Measurements from ENCODE around the gene HOXA3. TPM values are rescaled to one million over a fixed set of nuclear protein-coding genes. Genes with fewer than 3 reads are reported as not detected.

HOXA3 gene
- total and polyA plus RNA-seq, 7 donors = 3.9 to 20.8 (median 10.3) TPM

DNA sequence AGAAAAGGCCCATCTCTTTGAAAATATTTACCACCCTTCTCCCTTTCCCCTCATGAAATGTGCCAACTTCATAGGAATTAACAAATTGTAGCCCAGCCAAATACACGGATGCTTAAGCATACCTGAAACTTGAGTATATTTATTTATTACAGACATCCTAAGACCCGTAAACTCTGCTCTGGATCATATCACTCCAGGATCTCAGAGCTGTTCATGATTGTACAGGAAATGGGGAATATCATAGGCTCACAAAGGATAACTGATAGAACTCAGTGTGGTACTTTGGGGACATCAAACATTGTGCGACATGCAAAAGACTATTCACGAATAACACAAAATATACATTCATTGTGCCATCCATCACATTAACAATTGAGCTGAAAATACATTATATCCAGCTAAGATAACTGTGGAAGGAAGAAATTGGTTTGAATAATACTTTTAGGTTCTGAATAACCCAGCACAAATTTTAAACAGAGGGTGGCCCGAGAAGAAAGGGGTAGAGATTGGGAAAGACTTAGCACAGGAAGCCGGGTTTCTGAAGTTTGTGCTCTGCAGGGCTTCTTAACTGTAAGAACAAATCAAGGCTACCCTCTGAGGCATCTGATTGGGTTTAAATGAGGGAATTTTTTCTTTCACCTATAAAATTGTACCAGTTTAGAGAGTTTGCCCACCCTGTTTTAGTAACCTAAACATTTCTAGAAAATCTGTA is 59.0 kb downstream of the HOXA3 start:
- no peak overlapping the region for H3K27ac ChIP-seq
- H3K36me3 ChIP-seq = no peaks in the 10 kb centered on the region
- TF ChIP-seq POLR2AphosphoS5 (IDR thresholded peaks at IDR 0.05) = no peak
- no peak for TF ChIP-seq POLR2A (IDR thresholded peaks at IDR 0.05)
- TF ChIP-seq, protein P1, sequence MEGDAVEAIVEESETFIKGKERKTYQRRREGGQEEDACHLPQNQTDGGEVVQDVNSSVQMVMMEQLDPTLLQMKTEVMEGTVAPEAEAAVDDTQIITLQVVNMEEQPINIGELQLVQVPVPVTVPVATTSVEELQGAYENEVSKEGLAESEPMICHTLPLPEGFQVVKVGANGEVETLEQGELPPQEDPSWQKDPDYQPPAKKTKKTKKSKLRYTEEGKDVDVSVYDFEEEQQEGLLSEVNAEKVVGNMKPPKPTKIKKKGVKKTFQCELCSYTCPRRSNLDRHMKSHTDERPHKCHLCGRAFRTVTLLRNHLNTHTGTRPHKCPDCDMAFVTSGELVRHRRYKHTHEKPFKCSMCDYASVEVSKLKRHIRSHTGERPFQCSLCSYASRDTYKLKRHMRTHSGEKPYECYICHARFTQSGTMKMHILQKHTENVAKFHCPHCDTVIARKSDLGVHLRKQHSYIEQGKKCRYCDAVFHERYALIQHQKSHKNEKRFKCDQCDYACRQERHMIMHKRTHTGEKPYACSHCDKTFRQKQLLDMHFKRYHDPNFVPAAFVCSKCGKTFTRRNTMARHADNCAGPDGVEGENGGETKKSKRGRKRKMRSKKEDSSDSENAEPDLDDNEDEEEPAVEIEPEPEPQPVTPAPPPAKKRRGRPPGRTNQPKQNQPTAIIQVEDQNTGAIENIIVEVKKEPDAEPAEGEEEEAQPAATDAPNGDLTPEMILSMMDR (IDR thresholded peaks at IDR 0.05) = no peak
- TF ChIP-seq EP300 (IDR thresholded peaks at IDR 0.05) = no peak
- no peak for DNase-seq
- peaks cover 0 to 21% (median 18%) of the 10 kb centered on the region in 4 donors for H3K4me1 ChIP-seq
- H3K27me3 ChIP-seq = peaks cover under 1 to 17% (median 8%) of the 10 kb centered on the region in 3 donors
- intact Hi-C loops (cut with DNase I) = loop anchor here (10.0 kb wide), 1 partner anchor 1229 kb away; no protein-coding TSS in a partner anchor
- WGBS, 2 donors = 68 to 85% methylated on average over 6 of the region's 6 CpGs
- H3K4me3 ChIP-seq = no peak overlapping the region
- H3K9me3 ChIP-seq = peaks cover 0 to 4% (median 0%) of the 10 kb centered on the region in 4 donors

DNA sequence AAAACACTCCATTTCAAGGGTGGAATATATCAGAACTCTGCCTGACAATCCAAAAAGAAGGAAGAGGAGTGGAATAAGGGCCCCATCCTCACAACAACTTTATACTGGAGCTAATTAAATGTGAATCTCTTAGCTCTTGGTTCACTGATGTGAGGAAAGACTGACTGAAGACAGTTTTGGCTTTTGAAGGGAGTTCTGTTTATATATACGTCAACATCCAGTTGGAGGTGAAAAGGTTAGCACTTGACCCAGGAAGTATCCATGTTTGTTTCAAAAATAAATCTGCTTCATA is 59.6 kb downstream of the HOXA3 start:
- Histone ChIP-seq H3K27me3 (peaks cover 6 to 22% (median 14%) of the 10 kb centered on the region in 3 donors), H3K27ac (no peak overlapping the region), H3K4me3 (no peak overlapping the region), H3K4me1 (peaks cover 0 to 20% (median 12%) of the 10 kb centered on the region in 4 donors), H3K36me3 (no peaks in the 10 kb centered on the region), H3K9me3 (peaks cover 0 to 4% (median 0%) of the 10 kb centered on the region in 4 donors)
- intact Hi-C loops (cut with DNase I) = loop anchor here (10.0 kb wide), 1 partner anchor 1228 kb away; no protein-coding TSS in a partner anchor
- 80 to 88% methylated on average over 1 of the region's 1 CpG for WGBS, 2 donors
- TF ChIP-seq POLR2AphosphoS5 (IDR thresholded peaks at IDR 0.05) = no peak
- no peak for TF ChIP-seq POLR2A (IDR thresholded peaks at IDR 0.05)
- TF ChIP-seq, protein P1 (IDR thresholded peaks at IDR 0.05) = no peak
- TF ChIP-seq EP300 (IDR thresholded peaks at IDR 0.05) = no peak
- no peak for DNase-seq

DNA sequence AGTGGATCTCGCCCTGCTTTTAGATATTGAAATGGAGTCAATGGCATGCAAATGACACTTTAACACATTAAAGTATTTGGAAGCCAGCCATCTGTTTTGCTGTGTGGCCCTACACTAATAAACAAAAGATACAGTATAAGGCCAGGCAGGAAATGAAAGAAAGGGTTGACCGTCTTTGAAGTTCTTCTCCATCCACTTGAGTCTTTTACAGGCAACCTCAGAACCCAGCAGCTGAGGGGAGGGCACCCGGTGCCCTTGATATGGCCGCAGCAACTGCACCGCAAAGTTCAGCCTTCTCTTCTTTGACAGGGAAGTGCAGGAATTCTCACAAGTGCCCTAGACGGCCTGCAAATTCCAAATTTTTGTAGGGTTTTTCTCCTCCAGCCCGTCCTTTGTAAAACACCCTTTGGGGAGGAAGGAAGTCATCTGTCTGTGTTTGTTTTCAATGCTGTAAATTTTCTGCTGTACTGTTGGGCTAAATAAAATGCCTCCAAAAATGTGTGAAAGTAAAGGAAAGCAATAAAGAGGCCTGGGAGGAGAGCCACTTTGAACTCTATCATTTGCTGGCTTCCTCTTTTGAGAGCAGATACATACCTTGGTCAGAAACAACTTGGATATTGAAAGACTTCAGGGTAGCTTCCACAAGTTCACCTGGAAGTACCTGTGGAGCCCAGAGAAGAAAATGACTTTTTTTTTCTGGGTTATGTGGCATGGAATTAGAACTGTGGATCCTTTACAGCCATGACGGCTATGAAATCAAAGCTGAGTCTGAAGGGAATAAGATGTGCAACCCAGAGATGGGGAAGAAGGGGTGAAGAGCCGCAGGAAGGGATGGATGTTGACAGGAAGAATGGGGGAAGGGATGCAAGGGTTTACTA is 60.2 kb downstream of the HOXA3 start:
- intact Hi-C loops (cut with DNase I) = loop anchor here (10.0 kb wide), 1 partner anchor 1227 kb away; no protein-coding TSS in a partner anchor
- peaks cover 6 to 28% (median 15%) of the 10 kb centered on the region in 3 donors for H3K27me3 ChIP-seq

DNA sequence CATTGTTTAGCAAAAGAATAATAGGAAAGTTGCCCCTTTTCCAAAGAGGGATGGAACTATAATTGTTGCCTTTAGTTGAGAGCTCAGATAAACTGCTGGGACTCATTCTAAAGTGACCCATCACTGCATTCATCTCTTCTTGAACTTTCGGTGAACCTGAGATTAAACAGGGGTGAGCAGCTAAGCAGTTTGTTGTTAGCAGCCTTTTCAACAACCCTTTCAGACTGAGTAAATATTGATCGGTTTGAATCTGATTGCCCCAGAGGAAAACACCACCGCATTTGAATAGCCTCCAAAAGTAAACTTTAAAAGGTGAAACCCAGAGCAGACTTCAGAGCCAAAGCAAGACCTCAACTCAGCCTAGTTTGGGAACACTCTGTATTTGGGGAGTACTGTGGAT is 61.3 kb downstream of the HOXA3 start:
- H3K9me3 ChIP-seq = peaks cover 0 to 4% (median 0%) of the 10 kb centered on the region in 4 donors
- intact Hi-C loops (cut with DNase I) = loop anchor here (10.0 kb wide), 1 partner anchor 1226 kb away; no protein-coding TSS in a partner anchor
- WGBS, 2 donors = 8 to 27% methylated on average over 3 of the region's 3 CpGs
- no peaks in the 10 kb centered on the region for H3K36me3 ChIP-seq
- no peak overlapping the region for H3K27ac ChIP-seq
- H3K4me3 ChIP-seq = no peak overlapping the region
- H3K4me1 ChIP-seq = peaks cover 0 to 10% (median 2%) of the 10 kb centered on the region in 4 donors
- no peak for DNase-seq
- H3K27me3 ChIP-seq = peaks cover 6 to 31% (median 15%) of the 10 kb centered on the region in 3 donors
- TF ChIP-seq POLR2A (IDR thresholded peaks at IDR 0.05) (no peak), POLR2AphosphoS5 (IDR thresholded peaks at IDR 0.05) (no peak), EP300 (IDR thresholded peaks at IDR 0.05) (no peak)
- TF ChIP-seq, protein P1 (IDR thresholded peaks at IDR 0.05) = no peak

More for the DNA sequence above, 60.2 kb downstream of the HOXA3 start:
- Histone ChIP-seq H3K4me1 (peaks cover 0 to 14% (median 6%) of the 10 kb centered on the region in 4 donors), H3K36me3 (no peaks in the 10 kb centered on the region), H3K27ac (no peak overlapping the region), H3K9me3 (peaks cover 0 to 4% (median 0%) of the 10 kb centered on the region in 4 donors), H3K4me3 (no peak overlapping the region)
- 42 to 68% methylated on average over 9 of the region's 9 CpGs for WGBS, 2 donors
- TF ChIP-seq EP300 (IDR thresholded peaks at IDR 0.05) (no peak), POLR2A (IDR thresholded peaks at IDR 0.05) (no peak), POLR2AphosphoS5 (IDR thresholded peaks at IDR 0.05) (no peak)
- TF ChIP-seq, protein P1 (IDR thresholded peaks at IDR 0.05) = no peak
- no peak for DNase-seq
